Heart left ventricle (tissue), 16 donors: ENCODE data around the gene PDYN. TPM values are rescaled to one million over a fixed set of nuclear protein-coding genes. Genes with fewer than 3 reads are reported as not detected.

ENCODE experiments used
- ATAC-seq, 4 donors: fragments of 200-7000 bp; cut with Tn5 transposase; one replicate each; pipeline ENCODE4 v1.9.1; 2020 to 2022; ENCODE audit warnings: moderate library complexity in 4 of 4, mild to moderate bottlenecking in 3 of 4, moderate number of reproducible peaks in 1 of 4
- DNase-seq, 5 donors: peaks; one replicate each; pipeline ENCODE4 v3.0.0-alpha.2; 2020
- H3K27ac ChIP-seq, 12 donors: fragments of 200-600 bp; sonication (generic) in 4 of 12; one replicate each; pipeline versions ENCODE4 v1.5.0 to v1.8.0; 2016 to 2022; ENCODE audit warnings: mild to moderate bottlenecking in 2 of 12
- H3K27me3 ChIP-seq, 9 donors: fragments of 200-600 bp; sonication (generic) in 2 of 9; one replicate each; pipeline versions ENCODE4 v1.5.1 to v1.8.0; 2016 to 2022; ENCODE audit warnings: mild to moderate bottlenecking in 3 of 9
- H3K36me3 ChIP-seq, 9 donors: fragments of 200-600 bp; sonication (generic) in 2 of 9; one replicate each; pipeline versions ENCODE4 v1.5.0 to v1.8.0; 2018 to 2022; ENCODE audit warnings: mild to moderate bottlenecking in 2 of 9
- H3K4me1 ChIP-seq, 12 donors: fragments of 200-600 bp; sonication (generic) in 4 of 12; one replicate each; pipeline versions ENCODE4 v1.5.0 to v1.8.0; 2016 to 2022; ENCODE audit warnings: mild to moderate bottlenecking in 3 of 12
- H3K4me3 ChIP-seq, 12 donors: fragments of 200-600 bp; sonication (generic) in 4 of 12; one replicate each; pipeline versions ENCODE4 v1.5.0 to v1.8.0; 2017 to 2022; ENCODE audit warnings: mild to moderate bottlenecking in 9 of 12, moderate library complexity in 4 of 12
- H3K9me3 ChIP-seq, 12 donors: fragments of 200-600 bp; sonication (generic) in 4 of 12; one replicate each; pipeline versions ENCODE4 v1.5.0 to v1.8.0; 2016 to 2022; ENCODE audit warnings: mild to moderate bottlenecking in 1 of 12
- POLR2A ChIP-seq, 2 donors: fragments of 450-650 bp; IDR thresholded peaks; one replicate each; pipeline ENCODE4 v1.6.1; 2017; ENCODE audit warnings: antibody characterized with exemption in 2 of 2, mild to moderate bottlenecking in 2 of 2, moderate library complexity in 2 of 2
- WGBS, 4 donors: extraction: QIAGEN DNeasy Blood & Tissue Kit in 2 of 4; methylation state at CpG; one replicate each; pipeline versions ENCODE4 v1.1.5 to v1.1.7; 2013 to 2018; 5-methylcytosine and 5-hydroxymethylcytosine counted together
- intact Hi-C, 10 donors: fragments of 100-400 bp; cut with DNase I; formaldehyde crosslinking; loops; one replicate each; pipeline versions ENCODE4 v1.11.1 to v1.14.2; 2022
- polyA plus RNA-seq, 2 donors: library from polyadenylated mRNA; stranded (reverse); fragments of 200-250 nt; gene quantifications; one replicate each; pipeline ENCODE4 v1.2.3, GENCODE V29; 2013
- total RNA-seq, 9 donors: library from RNA; depleted of rRNA in 2 of 9; stranded (reverse); fragments of >200 nt in 2 of 9; fragmentation: NEBNext Ultra II Directional in 3 of 9; extraction: Animal tissue kit (Norgen Biotek cat#: 25700) in 3 of 9; gene quantifications; one replicate each; pipeline versions ENCODE4 v1.1.0 to v1.2.4, GENCODE V29; 2016 to 2023
- TF ChIP-seq, protein P1 (sequence below), 12 donors: fragments of 200-600 bp; sonication (generic) in 4 of 12; IDR thresholded peaks; one replicate each; pipeline versions ENCODE4 v1.5.0 to v1.8.0; 2018 to 2022; ENCODE audit warnings: antibody characterized with exemption in 12 of 12, mild to moderate bottlenecking in 5 of 12
- donor health status: ischemic (EF 13 %, LVEDD 7.1; RV severe dilation, severe dysfunction).
- donor health status: healthy with polysubstance abuse.
- donor health status: DM: no; HTN: yes; CAD: no.
- donor health status: DM: no; HTN: no; CAD: no.
- donor health status: ischemic (EF 25% LVEDD 6.9; RV normal size, moderate dysfunction).
- donor health status: ischemic (EF 25% LVEDD 5.7; RV mildly dilated, moderate dysfunction).
- donor health status: healthy.
- donor health status: DM: yes; HTN: yes; CAD: no.
- donor health status: ischemic (EF 35%, LVEDD 5.7; RV mildly dilated, moderate dysfunction).
- donor health status: nonischemic (EF 11% LVEDD 7.7; RV severe dilation, severe dysfunction).
- donor health status: DM: yes; HTN: yes; CAD: no.
- donor health status: PGD.
- donor health status: ischemic (EF 29% LVEDD 5.4; RV normal size, mild dysfunction).
- donor health status: nonischemic (EF 23%, LVEDD 6.1; RV moderate dilation, normal function).

The PDYN gene
- total and polyA plus RNA-seq, 11 donors: not detected

GRCh38 chr20:1931830-1932229, 62.0 kb downstream of the PDYN start:
- TF ChIP-seq, protein P1, sequence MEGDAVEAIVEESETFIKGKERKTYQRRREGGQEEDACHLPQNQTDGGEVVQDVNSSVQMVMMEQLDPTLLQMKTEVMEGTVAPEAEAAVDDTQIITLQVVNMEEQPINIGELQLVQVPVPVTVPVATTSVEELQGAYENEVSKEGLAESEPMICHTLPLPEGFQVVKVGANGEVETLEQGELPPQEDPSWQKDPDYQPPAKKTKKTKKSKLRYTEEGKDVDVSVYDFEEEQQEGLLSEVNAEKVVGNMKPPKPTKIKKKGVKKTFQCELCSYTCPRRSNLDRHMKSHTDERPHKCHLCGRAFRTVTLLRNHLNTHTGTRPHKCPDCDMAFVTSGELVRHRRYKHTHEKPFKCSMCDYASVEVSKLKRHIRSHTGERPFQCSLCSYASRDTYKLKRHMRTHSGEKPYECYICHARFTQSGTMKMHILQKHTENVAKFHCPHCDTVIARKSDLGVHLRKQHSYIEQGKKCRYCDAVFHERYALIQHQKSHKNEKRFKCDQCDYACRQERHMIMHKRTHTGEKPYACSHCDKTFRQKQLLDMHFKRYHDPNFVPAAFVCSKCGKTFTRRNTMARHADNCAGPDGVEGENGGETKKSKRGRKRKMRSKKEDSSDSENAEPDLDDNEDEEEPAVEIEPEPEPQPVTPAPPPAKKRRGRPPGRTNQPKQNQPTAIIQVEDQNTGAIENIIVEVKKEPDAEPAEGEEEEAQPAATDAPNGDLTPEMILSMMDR (IDR thresholded peaks at IDR 0.05): no peak
- TF ChIP-seq POLR2A (IDR thresholded peaks at IDR 0.05): no peak
- DNase-seq (no peak), ATAC-seq (no peak)
- Histone ChIP-seq H3K4me3 (no peak overlapping the region), H3K27me3 (no peaks in the 10 kb centered on the region), H3K36me3 (peaks cover 0 to 69% (median 0%) of the 10 kb centered on the region in 9 donors), H3K27ac (no peak overlapping the region), H3K9me3 (no peaks in the 10 kb centered on the region), H3K4me1 (peaks cover 0 to 52% (median 24%) of the 10 kb centered on the region in 12 donors)
- intact Hi-C loops: no loop called here
- 81 to 91% (median 86%) methylated on average over 5 of the region's 5 CpGs for WGBS, 4 donors

DNA sequence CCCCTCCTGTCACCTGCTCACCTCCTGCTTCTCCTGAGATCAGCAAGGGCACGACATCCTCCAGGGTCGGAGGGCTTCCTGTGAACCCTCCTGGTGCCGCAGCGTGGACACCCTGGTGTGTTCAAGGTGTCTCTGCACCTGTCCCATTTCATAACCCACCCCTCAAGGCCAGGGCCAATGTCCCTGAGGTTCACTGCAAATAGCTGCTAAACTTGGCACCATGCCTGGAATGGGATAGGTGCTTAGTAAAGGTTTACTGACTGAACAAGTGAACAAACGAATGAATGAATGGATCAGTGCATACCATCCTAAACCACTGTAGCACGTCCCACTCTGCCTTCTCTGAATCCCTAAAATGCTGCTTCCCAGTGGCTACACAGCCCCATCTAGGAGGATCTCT, 63.7 kb downstream of the PDYN start:
- peaks cover 0 to 53% (median 26%) of the 10 kb centered on the region in 12 donors for H3K4me1 ChIP-seq
- TF ChIP-seq POLR2A (IDR thresholded peaks at IDR 0.05): no peak
- TF ChIP-seq, protein P1 (IDR thresholded peaks at IDR 0.05): no peak
- H3K4me3 ChIP-seq: no peak overlapping the region
- no peaks in the 10 kb centered on the region for H3K27me3 ChIP-seq
- H3K9me3 ChIP-seq: no peaks in the 10 kb centered on the region
- no peak for ATAC-seq
- no peak for DNase-seq
- peaks cover 0 to 62% (median 0%) of the 10 kb centered on the region in 9 donors for H3K36me3 ChIP-seq
- intact Hi-C loops: no loop called here
- WGBS, 4 donors: 77 to 88% (median 83%) methylated on average over 6 of the region's 6 CpGs
- H3K27ac ChIP-seq: no peak overlapping the region

- H3K27ac ChIP-seq: peak overlapping the region in 1 of 12 donors; percentile 6
- intact Hi-C loops: no loop called here
Measured at GRCh38 chr20:1929460-1929859, 64.4 kb downstream of the PDYN start.

GRCh38 chr20:1928782-1929181, 65.1 kb downstream of the PDYN start:
- intact Hi-C loops: no loop called here
- Histone ChIP-seq H3K27ac (peak overlapping the region in 2 of 12 donors; percentile 6 to 19), H3K4me3 (no peak overlapping the region), H3K36me3 (peaks cover 0 to 66% (median 0%) of the 10 kb centered on the region in 9 donors), H3K9me3 (no peaks in the 10 kb centered on the region), H3K27me3 (no peaks in the 10 kb centered on the region), H3K4me1 (peaks cover 0 to 39% (median 17%) of the 10 kb centered on the region in 12 donors)
- ATAC-seq (peak in 1 of 4 donors; percentile 35), DNase-seq (no peak)
- WGBS, 4 donors: 52 to 65% (median 57%) methylated on average over 7 of the region's 7 CpGs
- TF ChIP-seq, protein P1 (IDR thresholded peaks at IDR 0.05): no peak
- TF ChIP-seq POLR2A (IDR thresholded peaks at IDR 0.05): no peak

More at GRCh38 chr20:1929460-1929859, 64.4 kb downstream of the PDYN start:
- no peaks in the 10 kb centered on the region for H3K27me3 ChIP-seq
- H3K36me3 ChIP-seq: peaks cover 0 to 62% (median 0%) of the 10 kb centered on the region in 9 donors
- H3K4me3 ChIP-seq: no peak overlapping the region
- 55 to 74% (median 71%) methylated on average over 3 of the region's 3 CpGs for WGBS, 4 donors
- no peaks in the 10 kb centered on the region for H3K9me3 ChIP-seq
- ATAC-seq (no peak), DNase-seq (no peak)
- no peak for TF ChIP-seq POLR2A (IDR thresholded peaks at IDR 0.05)
- TF ChIP-seq, protein P1 (IDR thresholded peaks at IDR 0.05): no peak
- H3K4me1 ChIP-seq: peaks cover 0 to 46% (median 20%) of the 10 kb centered on the region in 12 donors

Other genes with a start within 250 kb of the PDYN start
- gene SIRPA, start 98.7 kb downstream of the PDYN start, total RNA-seq: 10 to 100 TPM; 13.6 to 73.5 (median 28.5) TPM
- gene SIRPA, start 98.7 kb downstream of the PDYN start, polyA plus RNA-seq: 10 to 100 TPM in 1 of 2 donors, 1 to 10 TPM in 1; 8.6 to 46.0 TPM
- gene STK35, start 107.8 kb upstream of the PDYN start, total RNA-seq: 10 to 100 TPM; 10.8 to 23.0 (median 15.0) TPM
- 10 to 100 TPM in 1 of 2 donors, 1 to 10 TPM in 1; 6.0 to 14.3 TPM for gene STK35, start 107.8 kb upstream of the PDYN start, polyA plus RNA-seq